CD14-positive monocyte (primary cell): ENCODE measurements around the gene DNAJC27. TPM values are rescaled to one million over a fixed set of nuclear protein-coding genes. Genes with fewer than 3 reads are reported as not detected.

Experiments used
- DNase-seq, 3 donors: peaks; one replicate each; pipeline ENCODE4 v3.0.0-alpha.2; 2011 to 2022
- H2AFZ ChIP-seq: 2 replicates; pipeline ENCODE4 v1.6.0; 2012; ENCODE audit warnings: mild to moderate bottlenecking, low read depth, low read length, inconsistent platforms; ENCODE audit not compliant: insufficient read depth, poor library complexity, severe bottlenecking
- H3K27ac ChIP-seq, 2 donors: 1 replicate in 1 of 2; 2 replicates in 1 of 2; pipeline ENCODE4 v1.5.1; 2012 to 2013; ENCODE audit warnings: low read length in 2 of 2, control low read depth in 1 of 2, inconsistent platforms in 1 of 2, low read depth in 1 of 2, mild to moderate bottlenecking in 1 of 2
- H3K27me3 ChIP-seq, 2 donors: one replicate each; pipeline versions ENCODE4 v1.6.0 to v1.6.1; 2011 to 2013; ENCODE audit warnings: low read length in 2 of 2; ENCODE audit not compliant: control insufficient read depth in 2 of 2, insufficient read depth in 2 of 2
- H3K36me3 ChIP-seq, 2 donors: replicated peaks in 1 of 2; 1 replicate in 1 of 2; 2 replicates in 1 of 2; pipeline versions ENCODE4 v1.5.1 to v1.6.1; 2012 to 2013; ENCODE audit warnings: low read length in 2 of 2, control low read depth in 1 of 2, inconsistent platforms in 1 of 2, mild to moderate bottlenecking in 1 of 2; ENCODE audit not compliant: insufficient read depth in 2 of 2, control insufficient read depth in 1 of 2
- H3K4me1 ChIP-seq, 2 donors: 1 replicate in 1 of 2; 2 replicates in 1 of 2; pipeline versions ENCODE4 v1.5.1 to v1.6.1; 2012 to 2013; ENCODE audit warnings: low read length in 2 of 2, control low read depth in 1 of 2, inconsistent platforms in 1 of 2, mild to moderate bottlenecking in 1 of 2, moderate library complexity in 1 of 2; ENCODE audit not compliant: insufficient read depth in 2 of 2, control insufficient read depth in 1 of 2
- H3K4me2 ChIP-seq: replicated peaks from 2 replicates; pipeline ENCODE3; 2012; ENCODE audit warnings: low read length, moderate library complexity, mild to moderate bottlenecking; ENCODE audit not compliant: poor library complexity, severe bottlenecking; ENCODE audit errors: extremely low read depth
- H3K4me3 ChIP-seq, 3 experiments: fragments of 200-600 bp in 1 of 3; sonication (generic) in 1 of 3; replicated peaks in 1 of 3; 1 replicate in 2 of 3; 2 replicates in 1 of 3; pipeline ENCODE4 v1.5.1; 2011 to 2013; ENCODE audit warnings: low read length in 3 of 3, mild to moderate bottlenecking in 3 of 3, control low read depth in 2 of 3, low read depth in 2 of 3, inconsistent platforms in 1 of 3, moderate library complexity in 1 of 3
- H3K79me2 ChIP-seq: 2 replicates; pipeline ENCODE4 v1.6.0; 2012; ENCODE audit warnings: mild to moderate bottlenecking, control low read depth, inconsistent platforms, low read length, moderate library complexity; ENCODE audit not compliant: insufficient read depth
- H3K9ac ChIP-seq: 2 replicates; pipeline ENCODE4 v1.6.0; 2017; ENCODE audit warnings: low read length, mild to moderate bottlenecking; ENCODE audit not compliant: insufficient read depth, poor library complexity, severe bottlenecking
- H3K9me3 ChIP-seq, 2 donors: replicated peaks in 1 of 2; 1 replicate in 1 of 2; 2 replicates in 1 of 2; pipeline versions ENCODE4 v1.5.1 to v1.6.1; 2012 to 2013; ENCODE audit warnings: low read length in 2 of 2, control low read depth in 1 of 2; ENCODE audit not compliant: control insufficient read depth in 1 of 2, insufficient read depth in 1 of 2
- H4K20me1 ChIP-seq: 2 replicates; pipeline ENCODE4 v1.6.0; 2012; ENCODE audit warnings: mild to moderate bottlenecking, low read length, control low read depth, moderate library complexity; ENCODE audit not compliant: insufficient read depth
- H3K27ac Mint-ChIP-seq, 7 donors: one replicate each; pipeline ENCODE4 v1.8.0; 2020; ENCODE audit warnings: mild to moderate bottlenecking in 7 of 7, mixed read lengths in 7 of 7, moderate library complexity in 6 of 7, inconsistent platforms in 2 of 7
- H3K27me3 Mint-ChIP-seq, 3 donors: one replicate each; pipeline ENCODE4 v1.8.0; 2021 to 2022; ENCODE audit warnings: low read depth in 3 of 3, mild to moderate bottlenecking in 3 of 3, mixed read lengths in 3 of 3, moderate library complexity in 3 of 3, inconsistent platforms in 1 of 3
- H3K36me3 Mint-ChIP-seq, 2 donors: one replicate each; pipeline ENCODE4 v1.8.0; 2020; ENCODE audit warnings: mixed read lengths in 2 of 2, inconsistent platforms in 1 of 2, mild to moderate bottlenecking in 1 of 2
- H3K4me1 Mint-ChIP-seq: one replicate; pipeline ENCODE4 v1.8.0; 2020; ENCODE audit warnings: mild to moderate bottlenecking, mixed read lengths
- H3K4me3 Mint-ChIP-seq, 2 donors: one replicate each; pipeline ENCODE4 v1.8.0; 2020; ENCODE audit warnings: mild to moderate bottlenecking in 2 of 2, mixed read lengths in 2 of 2, moderate library complexity in 1 of 2
- H3K9me3 Mint-ChIP-seq, 7 donors: one replicate each; pipeline ENCODE4 v1.8.0; 2020 to 2022; ENCODE audit warnings: mixed read lengths in 7 of 7, mild to moderate bottlenecking in 6 of 7, moderate library complexity in 6 of 7, inconsistent platforms in 2 of 7
- WGBS: methylation state at CpG from one replicate; pipeline ENCODE4 v1.1.5; 2013; ENCODE audit warnings: missing lambda C conversion rate; ENCODE audit not compliant: insufficient coverage; 5-methylcytosine and 5-hydroxymethylcytosine counted together
- intact Hi-C, 2 donors: fragments of 100-400 bp; cut with micrococcal nuclease; formaldehyde crosslinking; loops; one replicate each; pipeline versions ENCODE4 v1.15.0 to v1.15.1; 2023
- polyA plus RNA-seq, 3 donors: library from polyadenylated mRNA; depleted of rRNA in 1 of 3; unstranded in 2 of 3; stranded (reverse) in 1 of 3; fragments of 300-500 nt in 2 of 3; fragments of >200 nt in 1 of 3; fragmentation: Illumina TruSeq in 2 of 3; gene quantifications; 1 replicate in 2 of 3; 2 replicates in 1 of 3; pipeline ENCODE4 v1.2.3, GENCODE V29; 2012 to 2021
- TF ChIP-seq, protein P1 (sequence below): fragments of 200-600 bp; IDR thresholded peaks from one replicate; pipeline ENCODE4 v1.8.0; 2022; ENCODE audit warnings: antibody characterized with exemption, mild to moderate bottlenecking

Gene DNAJC27
- polyA plus RNA-seq, 3 donors, result 0.86 to 2.8 (median 2.2) TPM

DNA sequence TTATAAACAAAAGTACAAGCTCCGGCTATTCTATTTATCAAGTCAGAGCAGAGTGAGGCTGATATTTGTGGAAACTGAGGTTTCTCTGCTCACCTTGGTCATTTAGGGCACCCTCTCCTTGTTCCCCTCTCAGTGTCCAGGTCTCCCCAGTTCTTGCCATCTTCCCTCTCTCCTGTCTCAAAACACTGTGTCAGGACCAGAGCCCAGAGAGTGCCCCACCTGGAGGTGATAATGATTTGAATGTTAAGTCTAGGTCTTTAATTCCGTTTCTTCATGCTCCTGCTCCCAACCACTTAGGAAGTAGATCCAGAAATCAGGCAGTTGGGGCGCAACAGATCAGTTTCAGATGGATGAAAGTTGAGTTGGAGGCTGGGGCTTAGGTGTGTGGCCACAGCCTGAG is 42.5 kb downstream of the DNAJC27 start:
- Histone ChIP-seq H3K27me3 (no peaks in the 10 kb centered on the region), H3K4me3 (no peak overlapping the region), H2AFZ (no peak overlapping the region), H3K79me2 (no peaks in the 10 kb centered on the region), H3K4me1 (peaks cover 16 to 22% of the 10 kb centered on the region in 2 donors), H4K20me1 (no peaks in the 10 kb centered on the region), H3K9ac (no peak overlapping the region), H3K36me3 (no peaks in the 10 kb centered on the region), H3K27ac (no peak overlapping the region), H3K9me3 (no peaks in the 10 kb centered on the region), H3K4me2 (no peak overlapping the region)
- Mint-ChIP-seq H3K36me3 (no peaks in the 10 kb centered on the region), H3K27ac (no peak overlapping the region), H3K4me3 (no peak overlapping the region), H3K4me1 (peaks cover 6% of the 10 kb centered on the region), H3K9me3 (no peaks in the 10 kb centered on the region), H3K27me3 (peaks cover 0 to 7% (median 3%) of the 10 kb centered on the region in 3 donors)
- intact Hi-C loops, result no loop called here
- DNase-seq, result no peak
- no CpG with 5 or more reads among the region's 3 CpGs for WGBS
- TF ChIP-seq, protein P1, sequence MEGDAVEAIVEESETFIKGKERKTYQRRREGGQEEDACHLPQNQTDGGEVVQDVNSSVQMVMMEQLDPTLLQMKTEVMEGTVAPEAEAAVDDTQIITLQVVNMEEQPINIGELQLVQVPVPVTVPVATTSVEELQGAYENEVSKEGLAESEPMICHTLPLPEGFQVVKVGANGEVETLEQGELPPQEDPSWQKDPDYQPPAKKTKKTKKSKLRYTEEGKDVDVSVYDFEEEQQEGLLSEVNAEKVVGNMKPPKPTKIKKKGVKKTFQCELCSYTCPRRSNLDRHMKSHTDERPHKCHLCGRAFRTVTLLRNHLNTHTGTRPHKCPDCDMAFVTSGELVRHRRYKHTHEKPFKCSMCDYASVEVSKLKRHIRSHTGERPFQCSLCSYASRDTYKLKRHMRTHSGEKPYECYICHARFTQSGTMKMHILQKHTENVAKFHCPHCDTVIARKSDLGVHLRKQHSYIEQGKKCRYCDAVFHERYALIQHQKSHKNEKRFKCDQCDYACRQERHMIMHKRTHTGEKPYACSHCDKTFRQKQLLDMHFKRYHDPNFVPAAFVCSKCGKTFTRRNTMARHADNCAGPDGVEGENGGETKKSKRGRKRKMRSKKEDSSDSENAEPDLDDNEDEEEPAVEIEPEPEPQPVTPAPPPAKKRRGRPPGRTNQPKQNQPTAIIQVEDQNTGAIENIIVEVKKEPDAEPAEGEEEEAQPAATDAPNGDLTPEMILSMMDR, result no peak

DNA sequence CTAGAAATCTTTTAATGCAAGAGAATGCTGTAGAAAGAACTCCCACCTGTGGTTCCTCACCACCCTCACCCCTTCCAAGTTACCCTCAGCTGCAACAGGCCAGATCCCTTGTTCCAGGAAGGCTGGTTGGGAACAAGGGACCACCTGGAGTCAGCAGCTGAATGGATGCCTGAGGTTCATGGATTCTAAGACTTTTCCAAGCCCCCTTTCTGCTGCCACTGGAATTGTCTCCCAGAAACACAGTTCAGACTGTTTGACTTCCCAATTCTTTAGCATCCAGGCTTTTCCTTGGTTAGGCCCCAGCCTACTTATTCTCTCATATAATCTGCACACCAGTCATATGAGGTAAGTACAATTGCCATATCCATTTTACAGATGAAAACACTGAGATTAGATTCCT is 43.7 kb downstream of the DNAJC27 start:
- peaks cover 6% of the 10 kb centered on the region for H3K4me1 Mint-ChIP-seq
- H4K20me1 ChIP-seq, result no peaks in the 10 kb centered on the region
- no peaks in the 10 kb centered on the region for H3K36me3 ChIP-seq
- H3K79me2 ChIP-seq, result no peaks in the 10 kb centered on the region
- H3K4me3 Mint-ChIP-seq, result no peak overlapping the region
- no peak overlapping the region for H3K27ac Mint-ChIP-seq
- intact Hi-C loops, result no loop called here
- H3K27me3 Mint-ChIP-seq, result peaks cover 0 to 7% (median 3%) of the 10 kb centered on the region in 3 donors
- H3K27me3 ChIP-seq, result no peaks in the 10 kb centered on the region
- no peaks in the 10 kb centered on the region for H3K9me3 Mint-ChIP-seq
- H3K4me3 ChIP-seq, result no peak overlapping the region
- H3K27ac ChIP-seq, result no peak overlapping the region
- no peak overlapping the region for H3K4me2 ChIP-seq
- DNase-seq, result no peak
- no peaks in the 10 kb centered on the region for H3K36me3 Mint-ChIP-seq
- peaks cover 16 to 22% of the 10 kb centered on the region in 2 donors for H3K4me1 ChIP-seq
- no peaks in the 10 kb centered on the region for H3K9me3 ChIP-seq
- TF ChIP-seq, protein P1, result no peak
- peak overlapping the region; percentile 33 for H2AFZ ChIP-seq
- no peak overlapping the region for H3K9ac ChIP-seq
